GM23338 (cell line): ENCODE measurements around the gene DHX58. TPM values are rescaled to one million over a fixed set of nuclear protein-coding genes. Genes with fewer than 3 reads are reported as not detected.

Source experiments
- ATAC-seq: fragments of 200-7000 bp; cut with Tn5 transposase; 3 replicates; pipeline ENCODE4 v1.9.1; 2020
- DNase-seq: peaks from one replicate; pipeline ENCODE4 v3.0.0-alpha.2; 2015; ENCODE audit warnings: low spot score
- H2AFZ ChIP-seq: fragments of 200-600 bp; sonication (generic); 2 replicates; pipeline ENCODE4 v1.8.0; 2016; ENCODE audit warnings: antibody characterized with exemption, mild to moderate bottlenecking, moderate library complexity
- H3F3A ChIP-seq: fragments of 200-600 bp; sonication (generic); replicated peaks from 2 replicates; pipeline ENCODE4 v1.8.0; 2017; ENCODE audit warnings: antibody characterized with exemption, mixed run types, low read depth
- H3K27ac ChIP-seq: fragments of 200-600 bp; sonication (generic); 2 replicates; pipeline ENCODE4 v1.6.1; 2016; ENCODE audit warnings: low read depth
- H3K27me3 ChIP-seq: fragments of 200-600 bp; sonication (generic); 2 replicates; pipeline ENCODE4 v1.8.0; 2016; ENCODE audit warnings: mild to moderate bottlenecking, mixed run types, moderate library complexity; ENCODE audit not compliant: insufficient read depth
- H3K36me3 ChIP-seq: fragments of 200-600 bp; sonication (generic); 2 replicates; pipeline ENCODE4 v1.8.0; 2016; ENCODE audit warnings: mild to moderate bottlenecking; ENCODE audit not compliant: insufficient read depth
- H3K4me1 ChIP-seq: fragments of 200-600 bp; sonication (generic); 2 replicates; pipeline ENCODE4 v1.8.0; 2016; ENCODE audit warnings: mild to moderate bottlenecking, moderate library complexity; ENCODE audit not compliant: insufficient read depth
- H3K4me2 ChIP-seq: fragments of 200-600 bp; sonication (generic); 2 replicates; pipeline ENCODE4 v1.7.1; 2017; ENCODE audit warnings: mixed run types
- H3K4me3 ChIP-seq: fragments of 200-600 bp; sonication (generic); 2 replicates; pipeline ENCODE4 v1.6.1; 2016; ENCODE audit warnings: mixed run types
- H3K79me2 ChIP-seq: fragments of 200-600 bp; sonication (generic); replicated peaks from 2 replicates; pipeline ENCODE4 v1.8.0; 2017; ENCODE audit warnings: mild to moderate bottlenecking; ENCODE audit not compliant: insufficient read depth
- H3K9me2 ChIP-seq: fragments of 200-600 bp; sonication (generic); 2 replicates; pipeline ENCODE4 v1.8.0; 2017; ENCODE audit not compliant: insufficient read depth
- H4K20me1 ChIP-seq: fragments of 200-600 bp; sonication (generic); replicated peaks from 2 replicates; pipeline ENCODE4 v1.8.0; 2017; ENCODE audit warnings: mild to moderate bottlenecking; ENCODE audit not compliant: insufficient read depth
- H3K27ac Mint-ChIP-seq: 2 replicates; pipeline ENCODE4 v1.8.0; 2020; ENCODE audit warnings: inconsistent platforms, mild to moderate bottlenecking, moderate library complexity, mixed read lengths
- H3K27me3 Mint-ChIP-seq: 3 replicates; pipeline ENCODE4 v1.8.0; 2022; ENCODE audit warnings: low read depth, mild to moderate bottlenecking, moderate library complexity, mixed read lengths, inconsistent platforms; ENCODE audit not compliant: insufficient read depth, poor library complexity
- H3K36me3 Mint-ChIP-seq: 3 replicates; pipeline ENCODE4 v1.8.0; 2021; ENCODE audit warnings: low read depth, mild to moderate bottlenecking, inconsistent platforms, moderate library complexity, mixed read lengths
- H3K4me1 Mint-ChIP-seq: 3 replicates; pipeline ENCODE4 v1.8.0; 2020; ENCODE audit warnings: mild to moderate bottlenecking, inconsistent platforms, mixed read lengths
- H3K4me3 Mint-ChIP-seq: 3 replicates; pipeline ENCODE4 v1.8.0; 2021; ENCODE audit warnings: moderate library complexity, mild to moderate bottlenecking, inconsistent platforms, mixed read lengths
- H3K9me3 Mint-ChIP-seq: 3 replicates; pipeline ENCODE4 v1.8.0; 2020; ENCODE audit warnings: moderate library complexity, mild to moderate bottlenecking, inconsistent platforms, mixed read lengths
- CREB1 ChIP-seq: fragments of 250-450 bp; sonication (Bioruptor Pico); IDR thresholded peaks from 2 replicates; pipeline ENCODE4 v1.5.0; 2020; ENCODE audit warnings: low read depth, mild to moderate bottlenecking, moderate library complexity
- EZH2 ChIP-seq: fragments of 200-600 bp; sonication (generic); IDR thresholded peaks from one replicate; pipeline ENCODE4 v1.8.0; 2017; ENCODE audit warnings: antibody characterized with exemption, mild to moderate bottlenecking, low read depth; ENCODE audit not compliant: unreplicated experiment
- EZH2phosphoT487 ChIP-seq: fragments of 200-600 bp; sonication (generic); IDR thresholded peaks from one replicate; pipeline ENCODE4 v1.8.1; 2018; ENCODE audit warnings: antibody characterized with exemption; ENCODE audit not compliant: unreplicated experiment
- JUNB ChIP-seq: IDR thresholded peaks from one replicate; pipeline ENCODE4 v1.6.1; 2016; ENCODE audit warnings: antibody characterized with exemption; ENCODE audit not compliant: unreplicated experiment
- NANOG ChIP-seq: IDR thresholded peaks from 2 replicates; pipeline ENCODE4 v1.6.1; 2016; ENCODE audit warnings: antibody characterized with exemption, borderline replicate concordance
- POLR2AphosphoS5 ChIP-seq: IDR thresholded peaks from 2 replicates; pipeline ENCODE4 v1.6.1; 2016; ENCODE audit warnings: antibody characterized with exemption, low read depth
- STAT1 ChIP-seq: IDR thresholded peaks from one replicate; pipeline ENCODE4 v1.6.1; 2016; ENCODE audit warnings: antibody characterized with exemption; ENCODE audit not compliant: unreplicated experiment
- ZNF114 ChIP-seq: fragments of 250-450 bp; sonication (Bioruptor Pico); IDR thresholded peaks from 2 replicates; pipeline ENCODE4 v1.5.0; 2020; ENCODE audit warnings: mild to moderate bottlenecking, moderate library complexity
- ZNF331 ChIP-seq: fragments of 250-450 bp; sonication (Bioruptor Pico); IDR thresholded peaks from 2 replicates; pipeline ENCODE4 v1.5.0; 2020; ENCODE audit warnings: low read depth, mild to moderate bottlenecking, moderate library complexity
- polyA plus RNA-seq: library from polyadenylated mRNA; unstranded; fragments of >200 nt; fragmentation: Nextera tagmentation; extraction: Ambion mirVana; gene quantifications from 2 replicates; pipeline ENCODE4 v1.2.1, GENCODE V29; 2016
- total RNA-seq: library from RNA; depleted of rRNA; stranded (reverse); fragments of >200 nt; shearing (Covaris generic); gene quantifications from 2 replicates; pipeline ENCODE4 v1.2.3, GENCODE V29; 2014
- TF ChIP-seq, protein P1 (sequence below): IDR thresholded peaks from one replicate; pipeline ENCODE4 v1.6.1; 2018; ENCODE audit warnings: antibody characterized with exemption; ENCODE audit not compliant: unreplicated experiment
- TF ChIP-seq, protein P2 (sequence below): IDR thresholded peaks from 2 replicates; pipeline ENCODE4 v1.6.1; 2016; ENCODE audit warnings: antibody characterized with exemption
- TF ChIP-seq, protein P3 (sequence below): fragments of 250-450 bp; sonication (Bioruptor Pico); IDR thresholded peaks from 2 replicates; pipeline ENCODE4 v1.5.0; 2020; ENCODE audit warnings: mild to moderate bottlenecking, moderate library complexity
- TF ChIP-seq, protein P4 (sequence below), 2 experiments: fragments of 200-600 bp in 1 of 2; sonication (generic) in 1 of 2; conservative IDR thresholded peaks; 2 replicates each; pipeline versions ENCODE4 v1.5.1 to v1.6.1; 2016 to 2017; ENCODE audit warnings: antibody characterized with exemption in 2 of 2, low read depth in 2 of 2, mild to moderate bottlenecking in 2 of 2, moderate library complexity in 1 of 2

Gene DHX58
- total and polyA plus RNA-seq, 2 experiments from 2014 or later = 4.1 to 6.6 TPM

DNA sequence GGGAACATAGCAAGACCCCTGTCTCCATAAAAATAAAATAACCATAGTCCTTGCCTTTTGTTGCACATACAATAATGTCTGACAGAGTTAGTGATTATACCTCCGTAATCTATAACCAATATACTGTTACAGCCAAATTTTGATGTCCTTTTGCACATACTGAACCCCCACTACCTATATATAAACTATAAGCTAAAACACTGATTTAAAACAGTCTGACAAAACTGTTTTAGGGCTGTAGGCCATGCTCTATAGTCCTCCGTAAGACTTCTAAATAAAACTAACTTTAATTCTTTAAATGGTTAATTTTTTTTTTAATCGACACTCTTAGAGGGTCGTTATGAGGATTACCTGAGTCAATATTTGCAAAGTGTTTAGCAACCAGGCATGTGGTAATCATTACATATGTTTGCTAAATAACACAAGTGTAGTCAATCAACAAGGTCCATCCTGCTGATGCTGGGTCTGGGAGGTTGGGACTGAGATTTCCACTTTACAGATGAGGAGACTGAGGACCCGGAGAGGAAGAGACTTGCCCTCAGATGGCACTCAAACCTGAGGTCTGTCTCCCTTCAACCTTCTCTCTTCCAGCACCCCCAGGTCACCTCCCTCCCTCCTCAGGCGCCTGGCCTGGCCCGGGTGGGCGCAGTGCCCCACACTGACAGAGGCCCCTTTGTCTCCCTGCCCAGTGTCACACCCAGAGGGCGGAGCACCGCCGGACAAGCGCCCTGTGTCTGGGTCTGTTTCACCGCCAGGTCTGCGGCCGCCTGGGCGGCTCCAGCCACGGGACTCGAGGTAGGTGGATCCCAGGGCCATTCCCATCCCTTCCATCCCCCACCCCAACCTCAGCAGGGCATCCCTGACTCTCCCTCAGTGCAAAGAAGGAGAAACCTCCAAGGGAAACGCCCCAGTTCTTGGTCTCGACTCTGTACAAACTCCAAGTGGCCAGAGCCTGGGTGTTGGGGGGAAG lies 24.5 kb downstream of the DHX58 start:
- peak overlapping the region; percentile 52; the same call in 1 of the 2 replicates for H2AFZ ChIP-seq
- Mint-ChIP-seq H3K4me3 (no peak overlapping the region), H3K36me3 (no peaks in the 10 kb centered on the region), H3K27ac (no peak overlapping the region), H3K9me3 (no peaks in the 10 kb centered on the region), H3K27me3 (peaks cover 2% of the 10 kb centered on the region), H3K4me1 (peaks cover 15% of the 10 kb centered on the region)
- ATAC-seq = peak; percentile 78
- H3K4me1 ChIP-seq = 0 out of 2 replicates have a peak, but pooled peaks cover 4% of the 10 kb centered on the region
- no peaks in the 10 kb centered on the region for H3K36me3 ChIP-seq
- H3K27me3 ChIP-seq = no peaks in the 10 kb centered on the region
- no peaks in the 10 kb centered on the region for H3F3A ChIP-seq
- H4K20me1 ChIP-seq = no peaks in the 10 kb centered on the region
- no peak overlapping the region for H3K4me2 ChIP-seq
- no peaks in the 10 kb centered on the region for H3K9me2 ChIP-seq
- H3K79me2 ChIP-seq = no peaks in the 10 kb centered on the region
- no peak overlapping the region for H3K4me3 ChIP-seq
- no peak for TF ChIP-seq POLR2AphosphoS5
- TF ChIP-seq, protein P1, sequence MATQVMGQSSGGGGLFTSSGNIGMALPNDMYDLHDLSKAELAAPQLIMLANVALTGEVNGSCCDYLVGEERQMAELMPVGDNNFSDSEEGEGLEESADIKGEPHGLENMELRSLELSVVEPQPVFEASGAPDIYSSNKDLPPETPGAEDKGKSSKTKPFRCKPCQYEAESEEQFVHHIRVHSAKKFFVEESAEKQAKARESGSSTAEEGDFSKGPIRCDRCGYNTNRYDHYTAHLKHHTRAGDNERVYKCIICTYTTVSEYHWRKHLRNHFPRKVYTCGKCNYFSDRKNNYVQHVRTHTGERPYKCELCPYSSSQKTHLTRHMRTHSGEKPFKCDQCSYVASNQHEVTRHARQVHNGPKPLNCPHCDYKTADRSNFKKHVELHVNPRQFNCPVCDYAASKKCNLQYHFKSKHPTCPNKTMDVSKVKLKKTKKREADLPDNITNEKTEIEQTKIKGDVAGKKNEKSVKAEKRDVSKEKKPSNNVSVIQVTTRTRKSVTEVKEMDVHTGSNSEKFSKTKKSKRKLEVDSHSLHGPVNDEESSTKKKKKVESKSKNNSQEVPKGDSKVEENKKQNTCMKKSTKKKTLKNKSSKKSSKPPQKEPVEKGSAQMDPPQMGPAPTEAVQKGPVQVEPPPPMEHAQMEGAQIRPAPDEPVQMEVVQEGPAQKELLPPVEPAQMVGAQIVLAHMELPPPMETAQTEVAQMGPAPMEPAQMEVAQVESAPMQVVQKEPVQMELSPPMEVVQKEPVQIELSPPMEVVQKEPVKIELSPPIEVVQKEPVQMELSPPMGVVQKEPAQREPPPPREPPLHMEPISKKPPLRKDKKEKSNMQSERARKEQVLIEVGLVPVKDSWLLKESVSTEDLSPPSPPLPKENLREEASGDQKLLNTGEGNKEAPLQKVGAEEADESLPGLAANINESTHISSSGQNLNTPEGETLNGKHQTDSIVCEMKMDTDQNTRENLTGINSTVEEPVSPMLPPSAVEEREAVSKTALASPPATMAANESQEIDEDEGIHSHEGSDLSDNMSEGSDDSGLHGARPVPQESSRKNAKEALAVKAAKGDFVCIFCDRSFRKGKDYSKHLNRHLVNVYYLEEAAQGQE = no peak
- no peak for TF ChIP-seq EZH2phosphoT487
- TF ChIP-seq, protein P2, sequence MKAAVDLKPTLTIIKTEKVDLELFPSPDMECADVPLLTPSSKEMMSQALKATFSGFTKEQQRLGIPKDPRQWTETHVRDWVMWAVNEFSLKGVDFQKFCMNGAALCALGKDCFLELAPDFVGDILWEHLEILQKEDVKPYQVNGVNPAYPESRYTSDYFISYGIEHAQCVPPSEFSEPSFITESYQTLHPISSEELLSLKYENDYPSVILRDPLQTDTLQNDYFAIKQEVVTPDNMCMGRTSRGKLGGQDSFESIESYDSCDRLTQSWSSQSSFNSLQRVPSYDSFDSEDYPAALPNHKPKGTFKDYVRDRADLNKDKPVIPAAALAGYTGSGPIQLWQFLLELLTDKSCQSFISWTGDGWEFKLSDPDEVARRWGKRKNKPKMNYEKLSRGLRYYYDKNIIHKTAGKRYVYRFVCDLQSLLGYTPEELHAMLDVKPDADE = no peak
- TF ChIP-seq STAT1 = no peak
- TF ChIP-seq CREB1 = no peak
- TF ChIP-seq JUNB = no peak
- TF ChIP-seq NANOG = no peak
- TF ChIP-seq, protein P3, sequence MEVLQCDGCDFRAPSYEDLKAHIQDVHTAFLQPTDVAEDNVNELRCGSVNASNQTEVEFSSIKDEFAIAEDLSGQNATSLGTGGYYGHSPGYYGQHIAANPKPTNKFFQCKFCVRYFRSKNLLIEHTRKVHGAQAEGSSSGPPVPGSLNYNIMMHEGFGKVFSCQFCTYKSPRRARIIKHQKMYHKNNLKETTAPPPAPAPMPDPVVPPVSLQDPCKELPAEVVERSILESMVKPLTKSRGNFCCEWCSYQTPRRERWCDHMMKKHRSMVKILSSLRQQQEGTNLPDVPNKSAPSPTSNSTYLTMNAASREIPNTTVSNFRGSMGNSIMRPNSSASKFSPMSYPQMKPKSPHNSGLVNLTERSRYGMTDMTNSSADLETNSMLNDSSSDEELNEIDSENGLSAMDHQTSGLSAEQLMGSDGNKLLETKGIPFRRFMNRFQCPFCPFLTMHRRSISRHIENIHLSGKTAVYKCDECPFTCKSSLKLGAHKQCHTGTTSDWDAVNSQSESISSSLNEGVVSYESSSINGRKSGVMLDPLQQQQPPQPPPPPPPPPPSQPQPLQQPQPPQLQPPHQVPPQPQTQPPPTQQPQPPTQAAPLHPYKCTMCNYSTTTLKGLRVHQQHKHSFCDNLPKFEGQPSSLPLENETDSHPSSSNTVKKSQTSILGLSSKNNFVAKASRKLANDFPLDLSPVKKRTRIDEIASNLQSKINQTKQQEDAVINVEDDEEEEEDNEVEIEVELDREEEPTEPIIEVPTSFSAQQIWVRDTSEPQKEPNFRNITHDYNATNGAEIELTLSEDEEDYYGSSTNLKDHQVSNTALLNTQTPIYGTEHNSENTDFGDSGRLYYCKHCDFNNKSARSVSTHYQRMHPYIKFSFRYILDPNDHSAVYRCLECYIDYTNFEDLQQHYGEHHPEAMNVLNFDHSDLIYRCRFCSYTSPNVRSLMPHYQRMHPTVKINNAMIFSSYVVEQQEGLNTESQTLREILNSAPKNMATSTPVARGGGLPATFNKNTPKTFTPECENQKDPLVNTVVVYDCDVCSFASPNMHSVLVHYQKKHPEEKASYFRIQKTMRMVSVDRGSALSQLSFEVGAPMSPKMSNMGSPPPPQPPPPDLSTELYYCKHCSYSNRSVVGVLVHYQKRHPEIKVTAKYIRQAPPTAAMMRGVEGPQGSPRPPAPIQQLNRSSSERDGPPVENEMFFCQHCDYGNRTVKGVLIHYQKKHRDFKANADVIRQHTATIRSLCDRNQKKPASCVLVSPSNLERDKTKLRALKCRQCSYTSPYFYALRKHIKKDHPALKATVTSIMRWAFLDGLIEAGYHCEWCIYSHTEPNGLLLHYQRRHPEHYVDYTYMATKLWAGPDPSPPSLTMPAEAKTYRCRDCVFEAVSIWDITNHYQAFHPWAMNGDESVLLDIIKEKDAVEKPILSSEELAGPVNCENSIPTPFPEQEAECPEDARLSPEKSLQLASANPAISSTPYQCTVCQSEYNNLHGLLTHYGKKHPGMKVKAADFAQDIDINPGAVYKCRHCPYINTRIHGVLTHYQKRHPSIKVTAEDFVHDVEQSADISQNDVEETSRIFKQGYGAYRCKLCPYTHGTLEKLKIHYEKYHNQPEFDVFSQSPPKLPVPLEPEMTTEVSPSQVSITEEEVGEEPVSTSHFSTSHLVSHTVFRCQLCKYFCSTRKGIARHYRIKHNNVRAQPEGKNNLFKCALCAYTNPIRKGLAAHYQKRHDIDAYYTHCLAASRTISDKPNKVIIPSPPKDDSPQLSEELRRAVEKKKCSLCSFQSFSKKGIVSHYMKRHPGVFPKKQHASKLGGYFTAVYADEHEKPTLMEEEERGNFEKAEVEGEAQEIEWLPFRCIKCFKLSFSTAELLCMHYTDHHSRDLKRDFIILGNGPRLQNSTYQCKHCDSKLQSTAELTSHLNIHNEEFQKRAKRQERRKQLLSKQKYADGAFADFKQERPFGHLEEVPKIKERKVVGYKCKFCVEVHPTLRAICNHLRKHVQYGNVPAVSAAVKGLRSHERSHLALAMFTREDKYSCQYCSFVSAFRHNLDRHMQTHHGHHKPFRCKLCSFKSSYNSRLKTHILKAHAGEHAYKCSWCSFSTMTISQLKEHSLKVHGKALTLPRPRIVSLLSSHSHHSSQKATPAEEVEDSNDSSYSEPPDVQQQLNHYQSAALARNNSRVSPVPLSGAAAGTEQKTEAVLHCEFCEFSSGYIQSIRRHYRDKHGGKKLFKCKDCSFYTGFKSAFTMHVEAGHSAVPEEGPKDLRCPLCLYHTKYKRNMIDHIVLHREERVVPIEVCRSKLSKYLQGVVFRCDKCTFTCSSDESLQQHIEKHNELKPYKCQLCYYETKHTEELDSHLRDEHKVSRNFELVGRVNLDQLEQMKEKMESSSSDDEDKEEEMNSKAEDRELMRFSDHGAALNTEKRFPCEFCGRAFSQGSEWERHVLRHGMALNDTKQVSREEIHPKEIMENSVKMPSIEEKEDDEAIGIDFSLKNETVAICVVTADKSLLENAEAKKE (CRISPR knock-in tag) = no peak
- TF ChIP-seq ZNF331 = no peak
- TF ChIP-seq EZH2 = no peak
- TF ChIP-seq, protein P4, sequence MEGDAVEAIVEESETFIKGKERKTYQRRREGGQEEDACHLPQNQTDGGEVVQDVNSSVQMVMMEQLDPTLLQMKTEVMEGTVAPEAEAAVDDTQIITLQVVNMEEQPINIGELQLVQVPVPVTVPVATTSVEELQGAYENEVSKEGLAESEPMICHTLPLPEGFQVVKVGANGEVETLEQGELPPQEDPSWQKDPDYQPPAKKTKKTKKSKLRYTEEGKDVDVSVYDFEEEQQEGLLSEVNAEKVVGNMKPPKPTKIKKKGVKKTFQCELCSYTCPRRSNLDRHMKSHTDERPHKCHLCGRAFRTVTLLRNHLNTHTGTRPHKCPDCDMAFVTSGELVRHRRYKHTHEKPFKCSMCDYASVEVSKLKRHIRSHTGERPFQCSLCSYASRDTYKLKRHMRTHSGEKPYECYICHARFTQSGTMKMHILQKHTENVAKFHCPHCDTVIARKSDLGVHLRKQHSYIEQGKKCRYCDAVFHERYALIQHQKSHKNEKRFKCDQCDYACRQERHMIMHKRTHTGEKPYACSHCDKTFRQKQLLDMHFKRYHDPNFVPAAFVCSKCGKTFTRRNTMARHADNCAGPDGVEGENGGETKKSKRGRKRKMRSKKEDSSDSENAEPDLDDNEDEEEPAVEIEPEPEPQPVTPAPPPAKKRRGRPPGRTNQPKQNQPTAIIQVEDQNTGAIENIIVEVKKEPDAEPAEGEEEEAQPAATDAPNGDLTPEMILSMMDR (conservative IDR thresholded peaks at IDR 0.05; ENCODE audit: low read depth in 2 of 2) = no peak
- TF ChIP-seq ZNF114 (CRISPR knock-in tag) = no peak
- no peak for DNase-seq
- H3K27ac ChIP-seq = no peak overlapping the region
